ENCODE measurements around the gene UBE2L3. TPM values are rescaled to one million over a fixed set of nuclear protein-coding genes. Genes with fewer than 3 reads are reported as not detected.
"Not testable (repeated sequence)": the region's sequence is repeated elsewhere in the genome, so short reads cannot be mapped to it uniquely, and the experiment has no call there.

UBE2L3 gene
- polyA plus RNA-seq, 3 donors, result 52.3 to 60.0 (median 56.5) TPM

- peak; percentile 21 for DNase-seq
Observed at GRCh38 chr22:21568347-21569075, 997 bp downstream of the UBE2L3 start.

- not testable (repeated sequence) for DNase-seq
Observed at GRCh38 chr22:21569076-21569427, 1.5 kb downstream of the UBE2L3 start.

GRCh38 chr22:21569459-21570170, 2.1 kb downstream of the UBE2L3 start:
- no peak for DNase-seq

GRCh38 chr22:21570398-21570797, 2.9 kb downstream of the UBE2L3 start:
- no peak for DNase-seq

- DNase-seq, result no peak
Observed at GRCh38 chr22:21571679-21572078, 4.2 kb downstream of the UBE2L3 start.

- DNase-seq, result no peak
Observed at GRCh38 chr22:21573293-21573734, 5.8 kb downstream of the UBE2L3 start.

- DNase-seq, result no peak
Observed at GRCh38 chr22:21573750-21574494, 6.4 kb downstream of the UBE2L3 start.

GRCh38 chr22:21579474-21579851, 11.9 kb downstream of the UBE2L3 start:
- DNase-seq, result no peak

GRCh38 chr22:21580623-21581007, 13.1 kb downstream of the UBE2L3 start:
- DNase-seq, result not testable (repeated sequence)

- DNase-seq, result not testable (repeated sequence)
Observed at GRCh38 chr22:21581009-21581713, 13.6 kb downstream of the UBE2L3 start.

GRCh38 chr22:21582801-21583740, 15.6 kb downstream of the UBE2L3 start:
- DNase-seq, result no peak

- DNase-seq, result no peak
Observed at GRCh38 chr22:21585389-21585788, 17.9 kb downstream of the UBE2L3 start.

- DNase-seq, result no peak
Observed at GRCh38 chr22:21587803-21588611, 20.5 kb downstream of the UBE2L3 start.

- no peak for DNase-seq
Observed at GRCh38 chr22:21589396-21589795, 21.9 kb downstream of the UBE2L3 start.

- DNase-seq, result no peak
Observed at GRCh38 chr22:21590809-21591641, 23.5 kb downstream of the UBE2L3 start.

GRCh38 chr22:21591695-21592094, 24.2 kb downstream of the UBE2L3 start:
- DNase-seq, result no peak

- DNase-seq, result no peak
Observed at GRCh38 chr22:21592422-21592821, 24.9 kb downstream of the UBE2L3 start.

- no peak for DNase-seq
Observed at GRCh38 chr22:21593406-21594232, 26.1 kb downstream of the UBE2L3 start.
